Neural progenitor cell (in vitro differentiated cells): ENCODE results near the gene EI24.

ENCODE experiments used
- EZH2phosphoT487 ChIP-seq: fragments of 200-600 bp; sonication (generic); IDR thresholded peaks from 2 replicates; pipeline ENCODE4 v1.6.1; 2017; ENCODE audit warnings: antibody characterized with exemption
- TF ChIP-seq, protein P1 (sequence below): fragments of 200-600 bp; sonication (generic); IDR thresholded peaks from 2 replicates; pipeline ENCODE4 v1.5.1; 2017; ENCODE audit warnings: antibody characterized with exemption, mild to moderate bottlenecking

DNA sequence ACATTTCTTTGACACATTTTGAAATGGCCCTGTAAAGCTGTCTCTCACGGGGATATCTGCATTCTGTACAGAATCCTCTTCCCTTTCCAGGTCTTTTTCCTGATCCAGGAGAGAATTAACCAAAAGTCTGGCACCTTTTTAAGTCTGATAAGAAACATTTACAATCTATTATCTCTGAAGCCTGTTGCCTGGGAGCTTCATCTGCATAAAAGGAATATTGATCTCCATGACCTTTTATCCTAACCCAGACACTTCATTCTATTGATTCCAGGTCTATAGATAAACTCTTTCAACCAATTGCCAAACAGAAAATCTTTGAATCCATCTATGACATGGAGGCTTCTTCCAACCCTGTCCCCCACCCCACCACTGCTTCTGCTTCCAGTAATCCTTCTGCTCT lies 33.7 kb upstream of the EI24 start:
- TF ChIP-seq EZH2phosphoT487 = no peak
- TF ChIP-seq, protein P1, sequence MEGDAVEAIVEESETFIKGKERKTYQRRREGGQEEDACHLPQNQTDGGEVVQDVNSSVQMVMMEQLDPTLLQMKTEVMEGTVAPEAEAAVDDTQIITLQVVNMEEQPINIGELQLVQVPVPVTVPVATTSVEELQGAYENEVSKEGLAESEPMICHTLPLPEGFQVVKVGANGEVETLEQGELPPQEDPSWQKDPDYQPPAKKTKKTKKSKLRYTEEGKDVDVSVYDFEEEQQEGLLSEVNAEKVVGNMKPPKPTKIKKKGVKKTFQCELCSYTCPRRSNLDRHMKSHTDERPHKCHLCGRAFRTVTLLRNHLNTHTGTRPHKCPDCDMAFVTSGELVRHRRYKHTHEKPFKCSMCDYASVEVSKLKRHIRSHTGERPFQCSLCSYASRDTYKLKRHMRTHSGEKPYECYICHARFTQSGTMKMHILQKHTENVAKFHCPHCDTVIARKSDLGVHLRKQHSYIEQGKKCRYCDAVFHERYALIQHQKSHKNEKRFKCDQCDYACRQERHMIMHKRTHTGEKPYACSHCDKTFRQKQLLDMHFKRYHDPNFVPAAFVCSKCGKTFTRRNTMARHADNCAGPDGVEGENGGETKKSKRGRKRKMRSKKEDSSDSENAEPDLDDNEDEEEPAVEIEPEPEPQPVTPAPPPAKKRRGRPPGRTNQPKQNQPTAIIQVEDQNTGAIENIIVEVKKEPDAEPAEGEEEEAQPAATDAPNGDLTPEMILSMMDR = no peak
